HG03575 (cell line): ENCODE results near the gene TP73.
A peak's percentile ranks its signal among the peaks of the same experiment; 100 is the strongest.
"Not testable (repeated sequence)": the region's sequence is repeated elsewhere in the genome, so short reads cannot be mapped to it uniquely, and the experiment has no call there.

Experiments
- ATAC-seq: cut with Tn5 transposase; IDR thresholded peaks from one replicate; pipeline ENCODE4 v1.9.1; 2021; ENCODE audit not compliant: unreplicated experiment, insufficient number of reproducible peaks, low FRiP score; ENCODE audit errors: extremely low read depth

TP73 gene

GRCh38 chr1:3617806-3618345 lies 34.4 kb upstream of the TP73 start:
- no peak for ATAC-seq

DNA sequence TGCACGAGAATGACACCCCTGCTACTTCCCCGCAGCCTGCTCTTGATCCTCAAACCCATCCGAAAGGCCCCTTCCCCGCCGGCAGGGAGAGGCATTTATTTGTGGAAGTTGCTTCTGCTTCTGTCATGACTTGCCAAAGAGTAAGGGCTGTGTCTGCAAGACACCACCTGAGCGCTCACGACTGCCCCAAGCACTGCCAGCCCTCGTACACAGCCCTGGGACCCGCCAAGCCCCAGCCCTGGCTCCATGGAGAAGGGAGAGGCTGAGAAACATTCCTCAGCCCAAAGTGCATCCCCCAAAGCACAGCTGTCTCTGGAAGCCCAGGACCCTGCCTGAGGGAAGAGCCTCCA lies 33.8 kb upstream of the TP73 start:
- ATAC-seq = no peak

DNA sequence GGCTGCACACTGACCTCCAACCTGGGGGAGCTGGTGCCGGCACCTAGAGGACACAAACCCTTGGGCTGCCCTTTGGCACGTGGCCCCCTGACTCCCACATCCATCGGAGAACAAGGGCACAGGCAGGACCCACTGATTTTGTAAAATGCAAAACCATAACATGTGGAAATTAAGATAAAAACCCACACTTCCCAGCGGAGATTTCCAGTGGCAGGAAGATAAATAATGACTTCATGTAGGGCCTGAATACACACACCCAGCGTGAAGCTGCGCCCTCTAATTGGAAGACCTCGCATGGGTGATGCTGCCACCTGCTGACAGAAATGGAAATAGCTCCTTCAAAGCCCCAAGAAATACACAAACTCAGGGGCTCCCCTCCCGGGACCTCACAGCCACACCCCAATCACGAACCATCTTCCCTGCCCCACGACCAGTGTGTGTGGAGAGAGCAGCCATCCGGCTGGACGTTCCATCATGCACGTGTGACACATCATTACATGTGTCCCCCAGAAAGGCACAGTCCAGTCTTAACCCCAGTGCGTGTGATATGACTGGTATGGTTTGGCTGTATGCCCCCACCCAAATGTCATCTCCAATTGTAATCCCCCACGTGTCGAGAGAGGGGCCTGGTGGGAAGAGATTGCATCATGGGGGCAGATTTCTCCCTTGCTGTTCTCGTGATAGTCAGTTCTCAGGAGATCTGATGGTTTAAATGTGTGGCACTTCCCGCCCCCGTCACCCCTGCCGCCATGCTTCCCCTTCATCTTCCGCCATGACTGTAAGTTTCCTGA lies 33.2 kb upstream of the TP73 start:
- no peak for ATAC-seq

- ATAC-seq = no peak
These were observed 31.6 kb upstream of the TP73 start for GRCh38 chr1:3620708-3621107.

GRCh38 chr1:3621151-3621671 lies 31.1 kb upstream of the TP73 start:
- ATAC-seq = not testable (repeated sequence)

DNA sequence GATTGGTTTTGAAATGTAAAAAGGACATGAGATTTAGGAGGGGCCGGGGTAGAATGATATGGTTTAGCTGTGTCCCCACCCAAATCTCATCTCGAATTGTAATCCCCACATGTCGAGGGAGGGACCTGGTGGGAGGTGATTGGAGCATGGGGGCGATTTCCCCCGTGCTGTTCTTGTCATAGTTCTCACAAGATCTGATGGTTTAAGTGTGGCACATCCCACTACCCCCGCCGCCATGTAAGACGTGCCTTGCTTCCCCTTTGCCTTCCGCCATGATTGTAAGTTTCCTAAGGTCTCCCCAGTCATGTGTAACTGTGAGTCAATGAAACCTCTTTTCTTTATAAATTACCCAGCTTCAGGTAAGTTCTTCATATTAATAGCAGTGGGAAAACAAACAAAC lies 30.2 kb upstream of the TP73 start:
- not testable (repeated sequence) for ATAC-seq

DNA sequence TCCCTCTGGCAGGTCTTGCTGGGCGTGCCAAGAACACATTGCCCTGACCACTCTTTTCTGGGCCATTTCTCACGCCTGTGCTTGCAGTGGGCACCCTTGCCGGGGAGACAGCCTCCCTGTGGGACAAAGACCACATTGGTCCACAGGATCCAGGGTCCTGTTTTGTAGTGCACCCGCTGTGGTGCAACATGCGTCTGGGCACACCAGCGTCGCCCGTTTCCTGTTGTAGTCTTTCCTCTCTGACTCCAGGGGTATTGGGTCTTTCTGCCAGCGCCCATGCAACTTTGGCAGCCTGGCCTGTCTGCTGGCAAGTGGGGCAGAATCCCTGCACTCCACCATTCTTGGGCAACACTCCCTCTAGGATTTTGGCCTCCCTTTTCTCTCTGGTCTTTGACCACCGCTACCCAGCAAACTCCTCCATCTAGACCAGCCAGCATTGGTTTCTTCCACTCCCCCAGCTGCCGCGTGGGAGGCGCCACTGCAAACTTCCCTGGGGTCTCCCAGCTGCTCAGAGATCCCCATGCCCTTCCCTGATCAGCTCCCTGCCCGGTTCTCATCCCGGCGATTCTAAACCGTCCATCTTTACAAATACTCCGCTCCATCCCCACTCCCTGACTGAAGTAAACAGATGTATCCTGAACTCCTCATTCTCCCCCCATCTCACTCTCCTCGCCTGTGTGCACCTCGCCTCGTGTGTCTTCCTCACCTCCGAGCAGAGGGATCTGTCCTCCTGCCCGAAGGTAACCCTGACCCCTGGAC lies 28.7 kb upstream of the TP73 start:
- ATAC-seq = no peak

GRCh38 chr1:3624200-3625136 lies 27.8 kb upstream of the TP73 start, which contains the start of gene TPRG1L:
TSS of gene TPRG1L (plus strand) at chr1:3625015. CDS start at chr1:3625073, 58 bp downstream.
- ATAC-seq = peak; percentile 73

- no peak for ATAC-seq
These were observed 27.0 kb upstream of the TP73 start for GRCh38 chr1:3625151-3625907.

DNA sequence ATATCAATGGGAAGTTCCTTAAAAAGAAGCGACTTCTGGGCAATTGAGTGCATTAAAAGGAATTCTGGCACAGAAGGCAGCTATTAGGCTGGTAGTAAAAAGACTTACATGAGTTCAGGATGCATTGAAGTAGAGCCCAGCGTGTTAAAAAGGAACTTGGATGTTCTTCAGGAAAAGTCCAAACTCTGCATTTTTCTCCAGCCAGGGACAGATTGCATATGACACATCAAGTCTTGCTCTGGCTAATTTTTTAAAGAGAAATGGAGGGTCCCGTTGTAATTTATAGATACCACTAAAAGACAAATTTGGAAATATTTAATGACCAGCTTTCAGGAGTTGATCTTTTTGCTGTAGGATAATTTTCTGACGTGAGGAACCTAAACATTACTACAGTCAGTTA lies 26.3 kb upstream of the TP73 start:
- ATAC-seq = no peak

DNA sequence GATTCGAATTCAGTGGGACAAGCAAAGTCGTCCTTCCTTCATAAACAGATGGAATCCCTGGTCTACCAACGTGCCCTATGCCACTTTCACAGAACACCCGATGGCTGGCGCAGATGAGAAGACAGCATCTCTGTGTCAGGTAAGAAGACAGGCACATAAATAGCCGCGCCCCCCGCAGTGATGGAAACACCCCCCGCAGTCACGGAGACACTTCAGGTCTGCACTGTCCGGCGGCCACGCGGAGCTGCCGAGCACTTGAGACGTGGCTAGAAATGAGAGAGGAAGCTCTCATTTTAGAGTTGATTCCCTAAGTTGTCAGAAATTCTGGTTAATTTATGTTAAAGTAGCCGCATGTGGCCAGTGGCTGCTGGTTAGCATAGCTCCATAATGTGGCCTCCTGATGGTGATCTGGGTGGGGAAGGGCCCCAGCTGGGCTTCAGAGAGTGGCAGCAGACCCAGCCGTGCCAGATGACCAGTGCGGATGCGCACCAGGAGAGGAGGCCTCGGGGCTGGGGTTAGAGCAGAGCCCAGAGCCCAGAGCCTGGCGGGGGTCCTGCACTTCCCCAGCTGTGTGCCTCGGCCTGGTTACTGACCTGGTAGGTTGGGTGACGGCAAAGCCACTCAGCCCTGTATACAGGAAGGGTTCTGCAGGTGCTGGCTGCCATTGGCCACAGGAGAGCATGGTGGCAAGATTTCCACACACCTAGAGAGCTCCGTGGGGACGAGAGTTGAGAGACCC lies 24.6 kb upstream of the TP73 start:
- no peak for ATAC-seq

DNA sequence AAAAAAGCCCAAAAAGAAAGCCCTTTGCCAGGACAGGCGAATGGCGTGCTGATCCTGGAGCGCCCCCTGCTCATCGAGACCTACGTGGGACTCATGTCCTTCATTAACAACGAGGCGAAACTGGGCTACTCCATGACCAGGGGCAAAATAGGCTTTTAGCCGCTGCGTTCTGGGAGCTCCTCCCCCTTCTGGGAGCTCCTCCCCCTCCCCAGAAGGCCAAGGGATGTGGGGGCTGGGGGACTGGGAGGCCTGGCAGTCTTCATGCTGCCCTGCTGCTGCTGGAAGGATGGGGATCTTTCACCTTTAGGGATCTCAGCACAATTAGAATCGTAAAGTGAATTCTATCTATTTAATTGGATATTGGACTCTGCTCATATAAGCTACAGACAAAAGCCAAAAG lies 23.9 kb upstream of the TP73 start:
- no peak for ATAC-seq

DNA sequence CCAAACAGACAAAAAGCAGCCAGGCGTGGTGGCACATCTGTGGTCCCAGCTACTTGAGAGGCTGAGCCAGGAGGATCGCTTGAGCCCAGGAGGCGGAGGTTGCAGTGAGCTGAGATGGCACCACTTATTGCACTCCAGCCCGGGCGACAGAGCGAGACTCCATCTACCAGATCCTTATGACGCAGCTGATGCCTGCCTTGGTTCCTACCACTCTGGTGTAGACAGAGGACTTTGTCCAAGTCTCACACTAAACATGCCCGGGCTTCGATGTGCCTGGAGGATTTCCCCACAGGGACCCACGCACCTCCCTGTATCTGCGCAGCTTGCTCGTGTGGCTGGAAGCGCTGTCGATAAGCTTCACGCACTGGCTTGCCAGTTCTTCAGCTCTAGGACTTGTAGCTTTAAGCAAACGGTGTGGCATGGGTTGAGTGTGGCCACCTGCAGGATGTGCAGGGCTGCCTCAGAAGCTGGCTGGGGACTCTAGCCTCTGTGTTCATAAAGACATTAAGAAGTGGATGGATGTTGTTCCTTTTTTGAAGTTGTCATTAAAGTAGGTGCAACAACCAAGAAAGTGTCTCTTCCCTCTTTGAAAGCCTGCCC lies 22.7 kb upstream of the TP73 start:
- no peak for ATAC-seq

DNA sequence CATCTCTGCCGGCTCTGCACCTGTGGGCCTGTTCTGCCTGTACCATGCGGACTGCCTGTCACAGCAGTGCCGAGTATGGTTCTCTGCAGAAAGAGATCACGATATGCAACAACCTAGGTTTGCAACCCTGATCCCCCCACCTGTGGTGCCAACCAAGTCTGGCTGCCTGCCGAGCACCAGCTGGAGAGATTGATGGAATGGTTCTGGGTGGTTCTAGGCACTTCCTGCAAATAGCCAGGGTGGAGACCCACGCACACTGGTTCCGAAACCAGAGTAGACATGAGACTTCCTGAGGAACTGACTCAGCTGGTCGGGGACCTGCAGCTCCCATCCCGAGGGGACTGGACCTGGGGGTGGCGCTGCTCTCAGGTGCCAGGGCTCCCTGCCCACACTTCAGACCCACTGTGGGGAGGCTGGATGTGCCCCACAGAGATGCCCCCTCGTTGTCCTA lies 22.1 kb upstream of the TP73 start:
- no peak for ATAC-seq

DNA sequence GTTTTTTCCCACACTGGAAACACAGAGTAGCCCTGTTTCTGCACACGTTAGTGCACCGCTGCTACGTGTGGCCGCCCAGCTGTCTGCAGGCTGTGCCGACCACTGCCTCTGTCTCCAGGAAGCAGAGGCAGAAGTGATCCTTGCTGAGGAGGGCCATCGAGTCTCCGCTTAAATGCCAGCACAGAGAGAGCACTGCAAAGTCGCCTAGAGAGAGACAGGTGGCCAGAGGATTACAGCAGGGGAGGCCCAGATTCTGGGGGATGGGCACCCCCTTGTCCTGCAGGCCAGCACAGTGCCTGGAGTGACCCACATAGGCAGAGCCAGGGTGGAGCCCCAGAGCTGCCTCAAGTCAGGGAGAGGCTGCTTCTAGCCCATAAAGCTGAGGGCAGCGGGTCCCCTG lies 21.4 kb upstream of the TP73 start:
- ATAC-seq = no peak

GRCh38 chr1:3631320-3632260 lies 20.7 kb upstream of the TP73 start:
- ATAC-seq = no peak
